ENCODE results near the gene GPR141. TPM values are rescaled to one million over a fixed set of nuclear protein-coding genes. Genes with fewer than 3 reads are reported as not detected.

The GPR141 gene
- total RNA-seq, 2 experiments from 2014 or later: not detected

GRCh38 chr7:37770838-37771237 is 87.3 kb downstream of the GPR141 start:
- CTCF ChIA-PET (ENCODE audit: unreplicated experiment): no interaction called here
- intact Hi-C loops (cut with micrococcal nuclease; ENCODE audit: unreplicated experiment): no loop called here
- no peaks in the 10 kb centered on the region for H3K9me2 ChIP-seq (ENCODE audit: insufficient read depth, low read length)
- POLR2A ChIA-PET: no interaction called here
- BruUV-seq (replicated peaks): no TSS peak
- H3K4me2 ChIP-seq (ENCODE audit: low read length): no peak overlapping the region
- no peaks in the 10 kb centered on the region for H4K20me1 ChIP-seq (ENCODE audit: insufficient read depth, low read length)
- no peak overlapping the region for H2AFZ ChIP-seq (ENCODE audit: low read length)
- H3K36me3 ChIP-seq (ENCODE audit: insufficient read depth, low read length): no peaks in the 10 kb centered on the region
- no peak for TF ChIP-seq CTCF (conservative IDR thresholded peaks at IDR 0.05; ENCODE audit: low read length)
- TF ChIP-seq EZH2phosphoT487 (IDR thresholded peaks at IDR 0.05; ENCODE audit: borderline replicate concordance, low read depth, low read length): no peak
- DNase-seq (ENCODE audit: low spot score): no peak
- H3K4me1 ChIP-seq (ENCODE audit: insufficient read depth, low read length, poor library complexity, severe bottlenecking): no peaks in the 10 kb centered on the region
- no peaks in the 10 kb centered on the region for H3K9me3 ChIP-seq (ENCODE audit: low read length)
- no peak overlapping the region for H3K4me3 ChIP-seq (ENCODE audit: low read depth, low read length, poor library complexity, severe bottlenecking)
- H3K27ac ChIP-seq (ENCODE audit: low read depth, low read length, poor library complexity, severe bottlenecking): no peak overlapping the region
- no peaks in the 10 kb centered on the region for H3K79me2 ChIP-seq (ENCODE audit: insufficient read depth, low read depth, low read length)

GRCh38 chr7:37771342-37771741 is 87.8 kb downstream of the GPR141 start:
- Histone ChIP-seq H2AFZ (ENCODE audit: low read length) (no peak overlapping the region), H4K20me1 (ENCODE audit: insufficient read depth, low read length) (no peaks in the 10 kb centered on the region), H3K4me2 (ENCODE audit: low read length) (no peak overlapping the region), H3K4me3 (ENCODE audit: low read depth, low read length, poor library complexity, severe bottlenecking) (no peak overlapping the region), H3K79me2 (ENCODE audit: insufficient read depth, low read depth, low read length) (no peaks in the 10 kb centered on the region), H3K27ac (ENCODE audit: low read depth, low read length, poor library complexity, severe bottlenecking) (no peak overlapping the region), H3K9me2 (ENCODE audit: insufficient read depth, low read length) (no peaks in the 10 kb centered on the region), H3K9me3 (ENCODE audit: low read length) (no peaks in the 10 kb centered on the region), H3K36me3 (ENCODE audit: insufficient read depth, low read length) (no peaks in the 10 kb centered on the region), H3K4me1 (ENCODE audit: insufficient read depth, low read length, poor library complexity, severe bottlenecking) (no peaks in the 10 kb centered on the region)
- no peak for DNase-seq (ENCODE audit: low spot score)
- TF ChIP-seq EZH2phosphoT487 (IDR thresholded peaks at IDR 0.05; ENCODE audit: borderline replicate concordance, low read depth, low read length): no peak
- no TSS peak for BruUV-seq (replicated peaks)
- intact Hi-C loops (cut with micrococcal nuclease; ENCODE audit: unreplicated experiment): no loop called here
- ChIA-PET CTCF (ENCODE audit: unreplicated experiment) (no interaction called here), POLR2A (no interaction called here)

- BruUV-seq (replicated peaks): no TSS peak
- Histone ChIP-seq H2AFZ (ENCODE audit: low read length) (no peak overlapping the region), H3K27ac (ENCODE audit: low read depth, low read length, poor library complexity, severe bottlenecking) (no peak overlapping the region), H4K20me1 (ENCODE audit: insufficient read depth, low read length) (no peaks in the 10 kb centered on the region), H3K9me3 (ENCODE audit: low read length) (no peaks in the 10 kb centered on the region), H3K4me1 (ENCODE audit: insufficient read depth, low read length, poor library complexity, severe bottlenecking) (no peaks in the 10 kb centered on the region), H3K9me2 (ENCODE audit: insufficient read depth, low read length) (no peaks in the 10 kb centered on the region), H3K4me3 (ENCODE audit: low read depth, low read length, poor library complexity, severe bottlenecking) (no peak overlapping the region), H3K36me3 (ENCODE audit: insufficient read depth, low read length) (no peaks in the 10 kb centered on the region), H3K79me2 (ENCODE audit: insufficient read depth, low read depth, low read length) (no peaks in the 10 kb centered on the region), H3K4me2 (ENCODE audit: low read length) (no peak overlapping the region)
- intact Hi-C loops (cut with micrococcal nuclease; ENCODE audit: unreplicated experiment): no loop called here
- DNase-seq (ENCODE audit: low spot score): no peak
- no peak for TF ChIP-seq EZH2phosphoT487 (IDR thresholded peaks at IDR 0.05; ENCODE audit: borderline replicate concordance, low read depth, low read length)
- no peak for TF ChIP-seq CTCF (conservative IDR thresholded peaks at IDR 0.05; ENCODE audit: low read length)
- CTCF ChIA-PET (ENCODE audit: unreplicated experiment): no interaction called here
- POLR2A ChIA-PET: interaction anchor here (0.7 to 1.2 kb wide), 2 partner anchors 10 to 301 kb away, joined by 3 read pairs; no protein-coding TSS in a partner anchor
Measured at GRCh38 chr7:37771801-37772200, 88.2 kb downstream of the GPR141 start.
